NCI-H460 (cell line): ENCODE measurements around the gene IL17RA. TPM values are rescaled to one million over a fixed set of nuclear protein-coding genes. Genes with fewer than 3 reads are reported as not detected.
"Not testable (repeated sequence)": the region's sequence is repeated elsewhere in the genome, so short reads cannot be mapped to it uniquely, and the experiment has no call there.

Source experiments
- DNase-seq: peaks from one replicate; pipeline ENCODE4 v3.0.0-alpha.2; 2016; ENCODE audit warnings: low read depth; ENCODE audit errors: extremely low read depth
- polyA plus RNA-seq: library from polyadenylated mRNA; depleted of rRNA; stranded (reverse); fragments of >200 nt; gene quantifications from 2 replicates; pipeline ENCODE4 v1.2.3, GENCODE V29; 2014; cell fraction: nucleus; rRNA removed
- total RNA-seq: library from RNA; depleted of rRNA; stranded (reverse); fragments of >200 nt; shearing (Covaris generic); gene quantifications from 2 replicates; pipeline ENCODE4 v1.2.3, GENCODE V29; 2014; rRNA removed

IL17RA gene, protein sequence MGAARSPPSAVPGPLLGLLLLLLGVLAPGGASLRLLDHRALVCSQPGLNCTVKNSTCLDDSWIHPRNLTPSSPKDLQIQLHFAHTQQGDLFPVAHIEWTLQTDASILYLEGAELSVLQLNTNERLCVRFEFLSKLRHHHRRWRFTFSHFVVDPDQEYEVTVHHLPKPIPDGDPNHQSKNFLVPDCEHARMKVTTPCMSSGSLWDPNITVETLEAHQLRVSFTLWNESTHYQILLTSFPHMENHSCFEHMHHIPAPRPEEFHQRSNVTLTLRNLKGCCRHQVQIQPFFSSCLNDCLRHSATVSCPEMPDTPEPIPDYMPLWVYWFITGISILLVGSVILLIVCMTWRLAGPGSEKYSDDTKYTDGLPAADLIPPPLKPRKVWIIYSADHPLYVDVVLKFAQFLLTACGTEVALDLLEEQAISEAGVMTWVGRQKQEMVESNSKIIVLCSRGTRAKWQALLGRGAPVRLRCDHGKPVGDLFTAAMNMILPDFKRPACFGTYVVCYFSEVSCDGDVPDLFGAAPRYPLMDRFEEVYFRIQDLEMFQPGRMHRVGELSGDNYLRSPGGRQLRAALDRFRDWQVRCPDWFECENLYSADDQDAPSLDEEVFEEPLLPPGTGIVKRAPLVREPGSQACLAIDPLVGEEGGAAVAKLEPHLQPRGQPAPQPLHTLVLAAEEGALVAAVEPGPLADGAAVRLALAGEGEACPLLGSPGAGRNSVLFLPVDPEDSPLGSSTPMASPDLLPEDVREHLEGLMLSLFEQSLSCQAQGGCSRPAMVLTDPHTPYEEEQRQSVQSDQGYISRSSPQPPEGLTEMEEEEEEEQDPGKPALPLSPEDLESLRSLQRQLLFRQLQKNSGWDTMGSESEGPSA
- total RNA-seq = 3.4 and 6.1 TPM in 2 replicates
- 4.6 and 11.4 TPM in 2 replicates for polyA plus RNA-seq

DNA sequence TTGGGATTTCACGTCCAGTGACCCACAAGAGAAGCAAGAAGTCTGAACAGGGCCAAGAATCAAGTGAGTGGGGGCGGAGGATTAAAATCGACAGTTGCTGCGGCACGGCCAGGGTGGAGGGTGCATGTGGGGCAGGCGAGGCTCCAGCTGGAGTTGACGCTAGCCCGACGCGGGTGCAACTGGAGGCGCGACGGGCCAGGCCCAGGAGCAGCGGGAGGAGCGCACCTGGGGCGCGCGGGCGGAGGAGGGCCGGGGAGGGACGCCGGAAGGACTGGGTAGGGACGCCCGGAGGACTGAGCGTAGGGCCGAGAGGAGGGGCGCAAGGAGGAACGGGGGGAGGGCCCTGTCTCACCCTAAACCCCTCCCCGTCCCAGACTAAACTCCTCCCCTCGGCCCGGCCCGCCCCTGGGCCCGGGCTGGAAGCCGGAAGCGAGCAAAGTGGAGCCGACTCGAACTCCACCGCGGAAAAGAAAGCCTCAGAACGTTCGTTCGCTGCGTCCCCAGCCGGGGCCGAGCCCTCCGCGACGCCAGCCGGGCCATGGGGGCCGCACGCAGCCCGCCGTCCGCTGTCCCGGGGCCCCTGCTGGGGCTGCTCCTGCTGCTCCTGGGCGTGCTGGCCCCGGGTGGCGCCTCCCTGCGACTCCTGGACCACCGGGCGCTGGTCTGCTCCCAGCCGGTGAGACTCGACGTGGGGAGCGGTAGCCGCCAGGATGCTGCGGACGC, at the start of gene IL17RA:
TSS of gene IL17RA (plus strand) at position 447 of the 723 bp plus-strand sequence. CDS start at position 539, 92 bp downstream.
- peak; percentile 78 for DNase-seq

DNA sequence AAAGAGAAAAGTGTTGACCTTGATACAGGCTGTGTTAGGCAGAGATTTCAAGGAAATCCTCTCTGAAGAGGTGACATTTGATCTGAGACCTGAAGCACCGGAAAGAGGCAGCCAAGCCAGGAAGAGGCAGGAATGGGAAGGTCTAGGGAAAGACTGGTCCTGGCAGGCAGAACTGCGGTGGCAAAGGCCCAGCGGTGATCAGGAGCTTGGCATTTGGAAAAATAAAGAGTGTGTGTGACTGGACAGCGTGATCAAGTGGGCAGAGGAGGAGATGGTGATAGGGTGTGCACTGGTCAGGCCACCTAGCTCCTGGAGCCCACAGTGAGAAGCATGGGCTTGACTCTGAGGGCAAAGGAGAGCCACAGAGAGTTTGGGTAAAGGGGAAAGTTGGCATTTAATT, 49.6 kb upstream of the IL17RA start:
- DNase-seq = no peak

DNA sequence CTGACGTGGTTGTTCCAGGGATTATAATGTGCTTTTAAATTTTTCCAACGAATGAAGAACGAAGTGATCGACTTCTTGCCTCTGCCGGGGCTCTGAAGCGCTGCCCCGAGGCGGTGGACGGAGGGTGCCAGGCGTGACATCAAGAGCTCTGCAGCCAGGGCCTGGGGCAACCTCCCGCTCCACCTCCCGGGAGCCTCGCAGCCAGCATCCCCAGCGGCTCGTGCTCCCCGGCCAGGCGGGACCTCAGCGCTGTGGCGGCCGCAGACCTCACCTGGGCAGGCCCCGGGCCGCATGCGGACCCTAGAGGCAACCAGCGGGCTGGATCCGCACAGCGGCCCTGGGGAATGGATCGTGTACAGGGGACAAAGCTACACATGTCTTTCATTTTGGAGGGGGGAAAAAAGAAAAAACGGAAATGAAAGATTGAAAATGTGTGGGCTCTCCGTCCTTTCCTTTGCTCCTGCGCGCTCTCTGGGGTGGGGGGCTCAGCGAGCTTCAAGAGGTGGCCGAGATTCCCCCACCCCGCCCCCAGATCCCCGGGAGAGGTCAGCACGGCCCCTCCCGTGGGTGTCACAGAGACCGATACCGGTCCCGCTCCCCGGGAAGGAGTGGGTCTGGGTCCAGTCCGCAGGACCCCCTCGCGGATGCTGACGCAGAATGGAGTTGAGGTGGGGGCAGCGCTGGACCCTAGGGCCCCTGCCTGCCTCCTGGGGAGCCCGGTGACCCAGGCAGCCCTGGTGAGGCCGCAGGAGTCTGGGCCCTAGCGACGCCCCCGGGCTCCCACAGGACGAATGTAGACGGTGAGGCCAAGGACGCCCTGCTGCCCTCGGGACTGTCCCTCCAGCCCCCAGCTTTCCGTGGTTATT, 48.6 kb upstream of the IL17RA start:
- not testable (repeated sequence) for DNase-seq

DNA sequence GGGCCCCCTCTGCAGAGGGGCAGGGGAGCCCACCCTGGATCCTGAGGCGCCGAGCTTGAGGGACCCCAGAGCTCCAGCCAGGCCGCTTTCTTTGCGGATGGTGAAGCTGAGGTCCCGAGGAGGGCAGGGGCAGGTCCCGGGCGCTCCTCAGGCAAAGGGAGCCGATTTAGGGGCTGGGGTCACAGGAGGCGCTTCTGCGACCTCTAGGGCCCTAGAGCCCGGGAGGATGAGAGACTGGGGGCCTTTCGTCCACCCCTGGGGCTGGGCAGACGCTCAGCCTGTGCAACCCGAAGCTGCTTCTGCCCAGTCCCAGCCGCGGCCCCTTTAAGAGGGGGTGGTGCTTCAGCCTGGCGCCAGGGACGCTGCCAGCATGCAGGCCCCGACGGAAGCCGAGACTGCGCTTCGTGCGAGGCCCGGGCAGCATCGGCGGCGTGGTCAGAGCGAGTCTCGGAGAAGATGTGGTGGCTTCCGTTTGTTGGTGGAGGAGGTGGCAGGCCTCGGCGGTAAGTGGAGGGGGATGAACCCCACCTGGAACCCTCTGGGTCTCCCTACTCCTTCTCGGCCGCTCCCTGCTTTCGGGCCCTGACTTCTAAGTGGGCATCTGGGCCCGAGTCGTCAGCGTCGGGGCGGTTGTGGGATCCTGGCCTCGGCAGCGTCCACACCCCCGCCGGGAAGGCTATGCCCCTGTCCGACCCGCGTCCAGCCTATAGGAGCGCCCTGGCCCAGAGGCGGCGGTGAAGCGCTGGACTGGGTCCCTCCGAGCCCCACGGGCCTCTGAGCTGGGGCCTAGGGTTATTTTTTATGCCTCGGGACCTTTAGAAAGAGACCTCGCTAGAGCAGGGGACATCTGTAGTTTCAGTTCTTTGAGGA, 47.7 kb upstream of the IL17RA start:
- not testable (repeated sequence) for DNase-seq

DNA sequence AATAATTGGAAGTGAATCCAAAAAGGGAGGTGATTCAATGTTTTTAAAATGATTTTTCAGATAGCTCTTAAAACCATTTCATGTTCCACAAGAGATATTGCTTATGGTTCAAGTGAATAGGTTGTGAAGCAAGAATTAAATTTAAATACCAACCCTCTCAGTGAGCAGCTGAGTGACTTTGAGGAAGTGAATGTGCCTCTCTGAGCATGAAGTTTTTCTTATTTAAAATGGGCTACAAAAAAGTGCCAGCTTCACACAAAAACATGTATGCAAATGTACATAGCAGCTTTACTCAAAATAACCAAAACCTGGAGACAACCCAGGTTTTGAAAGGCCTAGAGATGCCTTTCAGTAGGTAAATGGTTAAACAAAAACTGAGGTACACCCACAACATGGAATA, 41.3 kb upstream of the IL17RA start:
- no peak for DNase-seq

DNA sequence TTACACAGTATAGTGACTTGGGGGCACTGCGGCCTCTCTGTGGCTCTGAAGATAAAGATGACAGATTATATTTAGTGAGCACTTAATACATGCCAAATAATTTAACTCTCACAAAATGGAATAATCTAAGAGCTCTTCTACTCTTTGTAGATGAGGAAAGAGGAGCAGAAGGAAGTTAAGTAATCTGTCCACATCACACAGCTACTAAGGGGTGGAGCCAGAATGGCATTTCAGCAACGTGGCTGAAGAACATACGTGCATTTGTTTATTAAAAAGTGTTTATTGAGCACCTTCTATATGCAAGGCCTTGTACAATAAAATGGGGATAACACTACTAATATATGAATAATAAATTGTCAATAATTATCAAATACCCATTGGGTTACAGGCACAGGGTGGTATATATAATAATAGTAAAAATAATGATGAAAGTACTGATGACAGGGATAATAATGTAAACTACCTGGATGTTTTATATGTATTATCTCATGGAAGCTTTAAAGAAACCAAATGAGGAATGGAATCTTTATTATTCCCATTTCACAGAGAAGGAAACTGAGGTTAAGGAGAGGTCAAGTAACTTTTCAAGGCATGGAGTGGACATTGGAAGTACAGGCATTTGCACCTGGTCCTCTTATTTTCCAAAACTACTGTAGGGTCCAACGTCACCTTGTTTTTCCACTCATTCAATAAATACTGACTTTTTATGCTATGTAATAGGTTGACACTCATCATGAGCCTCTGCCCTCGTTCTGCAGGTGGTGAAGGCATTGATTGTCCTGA, 38.0 kb upstream of the IL17RA start:
- no peak for DNase-seq

DNA sequence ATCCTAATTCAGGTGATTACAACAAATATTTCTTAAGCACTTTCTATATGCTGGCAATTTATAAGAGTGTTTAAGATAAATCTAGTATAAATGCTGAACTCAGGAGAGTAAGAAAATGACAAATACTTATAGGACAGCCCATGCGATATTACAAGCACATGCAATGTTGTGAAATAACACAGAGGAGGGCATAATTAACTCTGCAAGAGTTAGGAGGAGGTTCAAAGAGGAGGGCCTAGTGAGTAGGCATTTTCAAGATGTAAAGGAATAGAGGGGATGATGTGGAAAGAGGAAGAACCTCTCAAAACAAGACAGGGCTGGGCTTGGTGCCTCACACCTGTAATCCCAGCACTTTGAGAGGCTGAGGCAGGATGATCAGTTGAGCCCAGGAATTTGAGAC, 37.1 kb upstream of the IL17RA start:
- no peak for DNase-seq

DNA sequence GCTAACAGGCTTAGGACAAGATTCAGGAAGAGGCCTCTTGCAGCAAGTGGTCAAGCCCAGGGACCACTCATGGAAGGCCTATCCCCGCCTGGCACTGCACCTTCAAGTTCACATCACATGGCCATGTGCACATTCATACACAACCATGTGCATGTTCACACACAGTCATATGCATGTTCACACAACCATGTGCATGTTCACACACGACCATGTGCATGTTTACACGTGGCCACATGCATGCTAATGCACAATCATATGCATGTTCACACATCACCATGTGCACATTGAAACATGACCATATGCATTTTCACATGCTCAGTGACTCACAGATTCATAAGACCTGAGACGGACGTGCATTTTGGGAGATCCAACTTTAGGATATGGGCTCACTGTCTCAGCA, 28.7 kb upstream of the IL17RA start:
- no peak for DNase-seq

DNA sequence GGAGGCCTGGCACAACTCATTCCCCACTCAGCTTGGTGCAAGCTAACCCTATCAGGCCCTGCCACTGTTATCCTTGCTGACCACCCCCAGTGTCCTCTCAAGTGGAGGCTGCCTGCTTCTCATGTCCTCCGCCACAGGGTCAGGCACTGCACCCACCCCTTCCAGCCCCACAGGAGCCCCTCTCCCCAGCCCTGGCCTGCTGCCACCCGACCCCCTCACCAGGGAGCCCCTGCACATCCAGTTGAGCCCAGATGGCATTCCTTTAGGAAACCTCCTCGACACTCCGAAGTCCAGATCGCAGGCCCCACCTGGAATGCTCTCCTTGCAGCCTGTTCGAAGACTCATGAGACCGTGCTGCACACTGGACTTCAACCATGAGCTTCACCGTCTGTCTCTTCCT, 28.0 kb upstream of the IL17RA start:
- no peak for DNase-seq

DNA sequence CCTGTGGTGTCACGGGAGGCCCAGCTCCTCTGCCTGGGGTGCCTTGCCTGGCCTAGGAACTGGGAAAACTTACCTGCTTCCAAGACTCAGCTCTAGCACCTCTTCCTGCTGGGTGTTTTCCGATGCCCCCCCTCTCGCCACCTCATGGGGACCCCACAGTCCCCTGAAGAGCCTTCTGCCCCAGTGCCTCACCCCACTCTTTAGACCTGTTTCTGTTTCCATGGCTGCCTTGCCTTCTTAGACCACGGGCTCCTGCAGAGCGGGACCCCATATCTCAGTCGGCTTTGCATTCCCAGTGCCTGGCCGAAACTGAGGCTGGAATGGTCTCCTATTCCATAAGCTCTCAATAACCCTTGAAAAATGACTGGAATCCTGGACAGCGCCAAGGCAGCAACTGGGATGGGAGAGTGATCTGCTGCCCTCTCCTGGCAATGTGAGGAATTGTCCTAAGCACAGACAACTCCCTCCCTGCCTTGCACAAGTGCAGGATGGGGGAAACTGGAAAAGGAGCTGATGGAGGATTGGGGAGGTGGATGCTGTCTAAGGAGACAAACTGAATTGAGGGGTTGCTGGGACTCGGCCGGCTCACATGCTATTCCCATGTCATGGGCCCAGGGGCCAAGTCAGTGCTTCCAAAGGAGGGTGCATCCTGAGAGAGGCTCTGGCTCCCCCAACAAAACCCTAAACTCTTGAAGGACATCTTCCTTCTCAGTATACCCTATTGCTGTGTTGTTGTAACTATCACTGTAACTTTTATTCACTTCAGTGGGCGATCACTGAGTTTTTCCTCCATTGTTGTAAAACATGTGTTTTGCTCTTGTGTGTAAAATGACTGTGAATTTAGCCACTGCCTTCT, 26.6 kb upstream of the IL17RA start:
- DNase-seq = peak; percentile 56

DNA sequence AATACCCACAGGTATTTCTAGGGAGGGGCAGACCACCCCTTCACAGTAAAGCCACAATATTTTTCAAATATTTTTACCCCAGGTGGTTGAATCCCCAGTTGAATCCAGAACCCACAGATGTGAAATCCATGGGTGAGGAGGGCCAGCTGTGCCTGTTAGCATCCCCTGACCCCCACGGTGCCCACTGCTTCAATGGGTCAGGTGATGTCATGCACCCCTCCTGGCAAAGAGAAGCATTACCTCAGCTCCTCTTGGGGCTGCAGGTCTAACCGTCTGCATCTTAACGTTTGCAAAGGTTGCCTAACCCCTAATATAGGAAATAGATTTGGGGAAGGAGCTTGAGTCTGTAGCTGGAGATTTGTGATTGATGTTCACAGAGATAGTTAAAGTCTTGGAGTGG, 24.7 kb upstream of the IL17RA start:
- DNase-seq = no peak

DNA sequence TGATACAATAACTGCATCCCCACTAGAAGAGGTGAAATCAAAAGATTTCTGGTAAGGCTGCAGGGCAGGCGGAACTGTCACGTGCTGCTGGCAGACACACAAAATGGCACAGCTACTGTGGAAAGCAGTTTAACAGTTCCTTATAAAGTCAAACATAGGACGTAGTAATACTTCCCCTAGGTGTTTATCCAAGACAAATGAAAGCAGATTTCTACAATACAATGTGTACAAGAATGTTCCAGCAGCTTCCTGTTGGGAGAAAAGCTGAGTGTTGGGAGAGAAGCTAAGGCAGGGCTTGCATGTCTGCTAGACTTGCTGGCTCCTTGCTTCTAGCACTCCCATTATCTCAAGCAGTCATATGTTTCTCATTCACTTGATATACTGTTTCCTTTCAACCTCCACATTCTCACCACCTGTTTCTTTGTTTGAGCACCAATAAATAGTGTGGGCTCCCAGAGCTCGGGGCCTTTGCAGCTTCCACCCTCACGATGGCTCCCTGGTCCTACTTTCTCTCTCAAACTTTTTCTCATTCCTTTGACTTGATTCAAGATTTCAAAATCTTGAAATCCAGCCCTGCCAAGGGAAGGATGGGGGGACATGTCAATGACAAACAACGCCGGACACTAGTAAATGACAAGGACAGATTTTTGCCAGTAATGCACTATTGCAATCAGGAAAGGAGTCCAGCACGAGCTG, 21.2 kb upstream of the IL17RA start:
- DNase-seq = no peak

DNA sequence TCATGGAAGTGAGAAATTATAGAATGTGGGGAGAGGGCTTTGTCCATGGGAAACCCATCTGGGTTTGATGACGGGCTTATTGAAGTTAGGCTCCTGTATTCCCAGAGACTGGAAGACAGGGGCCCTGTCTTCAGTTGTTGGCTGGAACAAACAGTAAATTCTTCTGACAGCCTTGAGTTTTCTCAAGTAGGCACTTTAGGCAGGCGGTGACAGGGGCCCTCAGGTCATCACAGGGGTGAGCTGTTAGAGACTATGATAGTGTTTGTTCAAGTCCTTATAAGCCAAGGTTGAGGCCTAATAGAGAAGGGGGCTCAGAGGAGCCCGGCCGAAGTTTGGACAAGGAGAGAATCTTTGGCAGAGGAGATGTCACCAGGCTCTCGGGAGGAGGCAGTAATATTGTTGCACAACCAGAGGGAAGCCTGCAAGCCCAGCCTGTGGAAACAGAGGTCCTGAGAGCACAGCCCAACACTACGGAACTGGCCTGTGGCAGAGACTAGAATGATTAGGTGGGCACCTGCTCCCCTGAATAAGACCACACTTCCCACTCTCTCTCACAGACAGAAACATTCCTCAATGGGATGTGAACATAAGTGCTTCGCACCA, 20.2 kb upstream of the IL17RA start:
- no peak for DNase-seq

DNA sequence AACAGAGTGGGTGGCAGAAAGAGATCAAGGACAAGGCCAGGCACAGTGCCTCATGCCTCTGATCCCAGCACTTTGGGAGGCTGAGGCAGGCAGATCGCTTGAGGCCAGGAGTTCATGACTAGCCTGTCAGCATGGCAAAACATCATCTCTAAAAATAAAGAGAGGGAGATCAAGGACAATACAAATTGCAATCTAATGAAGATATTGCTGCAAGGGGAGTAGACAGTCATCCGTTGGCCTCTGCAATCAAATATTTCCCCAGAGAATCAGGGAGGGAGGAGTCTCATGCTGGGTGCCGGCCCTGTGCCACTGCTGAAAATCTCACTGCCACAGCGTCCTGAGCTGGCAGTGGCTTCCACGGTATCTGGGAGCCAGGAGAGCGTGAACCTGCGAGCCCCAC, 19.4 kb upstream of the IL17RA start:
- DNase-seq = no peak

DNA sequence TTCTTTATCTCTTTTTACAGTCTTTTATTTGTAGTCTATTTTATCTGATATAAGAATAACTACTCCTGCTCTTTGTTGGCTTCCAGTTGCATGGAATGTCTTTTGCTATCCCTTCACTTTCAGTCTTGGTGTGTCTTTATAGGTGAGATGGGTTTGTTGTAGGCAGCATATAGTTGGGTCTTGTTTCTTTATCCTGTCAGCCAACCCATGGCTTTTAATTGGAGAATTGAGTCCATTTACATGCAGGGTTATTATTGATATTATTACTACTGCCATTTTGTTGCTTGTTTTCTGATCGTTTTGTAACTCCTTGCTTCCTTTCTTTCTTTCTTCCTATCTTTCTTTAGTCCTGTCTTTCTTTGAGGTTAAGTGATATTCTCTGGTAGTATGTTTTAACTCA, 11.9 kb upstream of the IL17RA start:
- no peak for DNase-seq

DNA sequence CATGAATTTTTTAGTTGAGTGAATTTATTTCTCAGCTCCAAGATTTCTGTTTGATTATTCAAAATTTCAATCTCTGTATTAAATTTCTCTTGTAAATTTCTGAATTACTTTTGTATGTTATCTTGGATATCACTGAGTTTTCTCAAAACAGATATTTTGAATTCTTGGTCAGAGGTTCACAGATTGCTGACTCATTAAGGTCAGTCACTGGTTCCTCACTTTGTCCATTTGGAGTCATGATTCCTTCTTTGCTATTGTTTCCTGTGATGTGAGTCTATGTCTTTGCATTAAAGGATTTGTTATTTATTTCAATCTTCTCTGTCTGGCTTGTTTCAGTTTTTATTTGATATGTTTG, 10.2 kb upstream of the IL17RA start:
- no peak for DNase-seq
